Activated CD8-positive, alpha-beta memory T cell treated with anti-CD3 and anti-CD28 coated beads for 36 hours (primary cell): ENCODE results near the gene SRMS. TPM values are rescaled to one million over a fixed set of nuclear protein-coding genes. Genes with fewer than 3 reads are reported as not detected.

ENCODE experiments used
- CTCF ChIA-PET: fragments of 350-600 bp; sonication (Branson Sonifier 250); formaldehyde crosslinking; loops from one replicate; lab custom pipeline; 2021; ENCODE audit warnings: antibody characterized with exemption; lab: Charles Lee
- POLR2A ChIA-PET: fragments of 350-600 bp; sonication (Branson Sonifier 250); formaldehyde crosslinking; loops from one replicate; lab custom pipeline; 2021; ENCODE audit warnings: antibody characterized with exemption; lab: Charles Lee
- total RNA-seq, 2 experiments: library from RNA; stranded (reverse); gene quantifications; one replicate each; pipeline ENCODE4 v1.2.3, GENCODE V29; 2021

SRMS gene
- total RNA-seq, 2 experiments from 2014 or later = not detected

- POLR2A ChIA-PET = no interaction called here
Measured at GRCh38 chr20:63558804-63559484, 11.4 kb upstream of the SRMS start.

GRCh38 chr20:63557481-63557891, 9.9 kb upstream of the SRMS start:
- POLR2A ChIA-PET = no interaction called here
- CTCF ChIA-PET = interaction anchor here (1.5 kb wide), 1 partner anchor 11 kb away, joined by 4 read pairs; no protein-coding TSS in a partner anchor

More at GRCh38 chr20:63558804-63559484, 11.4 kb upstream of the SRMS start:
- CTCF ChIA-PET = no interaction called here

GRCh38 chr20:63556873-63557478, 9.4 kb upstream of the SRMS start:
- CTCF ChIA-PET = interaction anchor here (1.5 kb wide), 1 partner anchor 12 kb away, joined by 4 read pairs; no protein-coding TSS in a partner anchor
- POLR2A ChIA-PET = no interaction called here

GRCh38 chr20:63555661-63556381, 8.3 kb upstream of the SRMS start:
- ChIA-PET CTCF (interaction anchor here (0.9 to 2.0 kb wide), 3 partner anchors 13 to 18 kb away, joined by 3 to 10 read pairs (median 4); partner anchors contain the start of gene PTK6), POLR2A (interaction anchor here (0.9 kb wide), 1 partner anchor 35 kb away, joined by 4 read pairs; the partner anchor contains the start of gene PPDPF)

GRCh38 chr20:63554361-63555278, 7.1 kb upstream of the SRMS start:
- ChIA-PET POLR2A (interaction anchor here (0.6 kb wide), 1 partner anchor 74 kb away, joined by 3 read pairs; no protein-coding TSS in a partner anchor), CTCF (interaction anchor here (0.7 to 2.0 kb wide), 4 partner anchors 10 to 50 kb away, joined by 3 to 10 read pairs (median 4); partner anchors contain the start of gene PTK6)

- ChIA-PET POLR2A (interaction anchor here (0.6 kb wide), 1 partner anchor 74 kb away, joined by 3 read pairs; no protein-coding TSS in a partner anchor), CTCF (interaction anchor here (0.8 to 2.0 kb wide), 2 partner anchors 10 to 16 kb away, joined by 3 to 10 read pairs; partner anchors contain the start of gene PTK6)
Measured at GRCh38 chr20:63553933-63554290, 6.4 kb upstream of the SRMS start, which contains the start of gene FNDC11. TSS of gene FNDC11 (plus strand) at chr20:63554159. CDS start at chr20:63555664, 1,505 bp downstream.

GRCh38 chr20:63553251-63553932, 5.8 kb upstream of the SRMS start:
- ChIA-PET POLR2A (interaction anchor here (0.6 to 1.3 kb wide), 3 partner anchors 15 to 105 kb away, joined by 3 to 7 read pairs (median 4); partner anchors contain the start of genes PTK6 and RTEL1), CTCF (interaction anchor here (1.0 to 1.2 kb wide), 4 partner anchors 14 to 101 kb away, joined by 3 to 4 read pairs (median 3); partner anchors contain the start of gene PTK6)

GRCh38 chr20:63552481-63553249, 5.1 kb upstream of the SRMS start:
- CTCF ChIA-PET = interaction anchor here (1.0 to 1.2 kb wide), 4 partner anchors 14 to 102 kb away, joined by 3 to 4 read pairs (median 3); partner anchors contain the start of gene PTK6
- POLR2A ChIA-PET = interaction anchor here (0.6 to 1.3 kb wide), 3 partner anchors 15 to 106 kb away, joined by 3 to 7 read pairs (median 4); partner anchors contain the start of genes PTK6 and RTEL1

GRCh38 chr20:63551068-63551467, 3.5 kb upstream of the SRMS start:
- ChIA-PET CTCF (interaction anchor here (0.6 to 1.1 kb wide), 2 partner anchors 163 to 313 kb away, joined by 3 to 4 read pairs; no protein-coding TSS in a partner anchor), POLR2A (no interaction called here)

- ChIA-PET CTCF (interaction anchor here (0.6 to 1.1 kb wide), 2 partner anchors 12 to 422 kb away, joined by 3 read pairs; no protein-coding TSS in a partner anchor), POLR2A (no interaction called here)
Measured at GRCh38 chr20:63549679-63550282, 2.2 kb upstream of the SRMS start.

GRCh38 chr20:63549019-63549418, 1.5 kb upstream of the SRMS start:
- POLR2A ChIA-PET = no interaction called here
- CTCF ChIA-PET = interaction anchor here (0.6 kb wide), 1 partner anchor 422 kb away, joined by 3 read pairs; no protein-coding TSS in a partner anchor

GRCh38 chr20:63548542-63548941, 993 bp upstream of the SRMS start:
- CTCF ChIA-PET = no interaction called here

GRCh38 chr20:63546956-63547724, 409 bp downstream of the SRMS start:
- CTCF ChIA-PET = interaction anchor here (1.5 kb wide), 2 partner anchors 9 to 114 kb away, joined by 3 read pairs; partner anchors contain the start of gene PTK6

More at GRCh38 chr20:63548542-63548941, 993 bp upstream of the SRMS start:
- POLR2A ChIA-PET = no interaction called here

GRCh38 chr20:63546256-63546955, 1.1 kb downstream of the SRMS start:
- POLR2A ChIA-PET = interaction anchor here (1.0 kb wide), 1 partner anchor 192 kb away, joined by 3 read pairs; no protein-coding TSS in a partner anchor
- CTCF ChIA-PET = interaction anchor here (1.5 kb wide), 2 partner anchors 9 to 115 kb away, joined by 3 read pairs; partner anchors contain the start of gene PTK6

More at GRCh38 chr20:63546956-63547724, 409 bp downstream of the SRMS start:
- POLR2A ChIA-PET = no interaction called here
